Fibroblast of skin of left biceps (primary cell): ENCODE data around the gene COL11A1.
"Not testable (repeated sequence)": the region's sequence is repeated elsewhere in the genome, so short reads cannot be mapped to it uniquely, and the experiment has no call there.

ENCODE experiments used
- DNase-seq, 2 experiments: peaks; one replicate each; pipeline ENCODE4 v3.0.0-alpha.2; 2013; ENCODE audit warnings: low read depth in 2 of 2

Gene COL11A1

GRCh38 chr1:103108376-103109150 lies at the start of gene COL11A1:
TSS of gene COL11A1 (minus strand) at chr1:103108522. CDS start at chr1:103108178, 344 bp downstream.
- peak in 1 of 2 experiments; percentile 44 for DNase-seq

GRCh38 chr1:103156966-103157365 lies 48.6 kb upstream of the COL11A1 start:
- no peak for DNase-seq

GRCh38 chr1:103146166-103146565 lies 37.8 kb upstream of the COL11A1 start:
- peak in 1 of 2 experiments; percentile 18 for DNase-seq

- DNase-seq, result no peak
These were observed 37.1 kb upstream of the COL11A1 start for GRCh38 chr1:103145449-103145848.

- DNase-seq, result no peak
These were observed 36.4 kb upstream of the COL11A1 start for GRCh38 chr1:103144681-103145080.

- DNase-seq, result no peak
These were observed 34.1 kb upstream of the COL11A1 start for GRCh38 chr1:103142461-103142860.

GRCh38 chr1:103129796-103130195 lies 21.5 kb upstream of the COL11A1 start:
- DNase-seq, result no peak

- DNase-seq, result peak; percentile 72 to 75
These were observed 20.9 kb upstream of the COL11A1 start for GRCh38 chr1:103129255-103129654.

- DNase-seq, result not testable (repeated sequence)
These were observed 19.9 kb upstream of the COL11A1 start for GRCh38 chr1:103128256-103128655.

GRCh38 chr1:103125219-103125618 lies 16.9 kb upstream of the COL11A1 start:
- DNase-seq, result no peak

GRCh38 chr1:103122983-103123720 lies 14.8 kb upstream of the COL11A1 start:
- DNase-seq, result no peak

GRCh38 chr1:103120981-103121380 lies 12.7 kb upstream of the COL11A1 start:
- no peak for DNase-seq

- DNase-seq, result no peak
These were observed 4.2 kb upstream of the COL11A1 start for GRCh38 chr1:103112546-103112945.

- no peak for DNase-seq
These were observed 3.6 kb upstream of the COL11A1 start for GRCh38 chr1:103111926-103112325.

GRCh38 chr1:103110701-103111100 lies 2.4 kb upstream of the COL11A1 start:
- no peak for DNase-seq

GRCh38 chr1:103109311-103109920 lies 1.1 kb upstream of the COL11A1 start:
- DNase-seq, result no peak

GRCh38 chr1:103107741-103108375 lies 464 bp downstream of the COL11A1 start:
- DNase-seq, result no peak

GRCh38 chr1:103106426-103107341 lies 1.6 kb downstream of the COL11A1 start:
- no peak for DNase-seq

- DNase-seq, result no peak
These were observed 6.9 kb downstream of the COL11A1 start for GRCh38 chr1:103101399-103101798.

GRCh38 chr1:103089221-103089620 lies 19.1 kb downstream of the COL11A1 start:
- DNase-seq, result no peak

GRCh38 chr1:103087256-103087655 lies 21.1 kb downstream of the COL11A1 start:
- no peak for DNase-seq
